HG02610 (cell line): ENCODE measurements around the gene RBM20.
"Not testable (repeated sequence)": the region's sequence is repeated elsewhere in the genome, so short reads cannot be mapped to it uniquely, and the experiment has no call there.

ENCODE experiments used
- ATAC-seq: cut with Tn5 transposase; IDR thresholded peaks from one replicate; pipeline ENCODE4 v1.9.1; 2021; ENCODE audit warnings: mild to moderate bottlenecking, moderate library complexity; ENCODE audit not compliant: unreplicated experiment

RBM20 gene

DNA sequence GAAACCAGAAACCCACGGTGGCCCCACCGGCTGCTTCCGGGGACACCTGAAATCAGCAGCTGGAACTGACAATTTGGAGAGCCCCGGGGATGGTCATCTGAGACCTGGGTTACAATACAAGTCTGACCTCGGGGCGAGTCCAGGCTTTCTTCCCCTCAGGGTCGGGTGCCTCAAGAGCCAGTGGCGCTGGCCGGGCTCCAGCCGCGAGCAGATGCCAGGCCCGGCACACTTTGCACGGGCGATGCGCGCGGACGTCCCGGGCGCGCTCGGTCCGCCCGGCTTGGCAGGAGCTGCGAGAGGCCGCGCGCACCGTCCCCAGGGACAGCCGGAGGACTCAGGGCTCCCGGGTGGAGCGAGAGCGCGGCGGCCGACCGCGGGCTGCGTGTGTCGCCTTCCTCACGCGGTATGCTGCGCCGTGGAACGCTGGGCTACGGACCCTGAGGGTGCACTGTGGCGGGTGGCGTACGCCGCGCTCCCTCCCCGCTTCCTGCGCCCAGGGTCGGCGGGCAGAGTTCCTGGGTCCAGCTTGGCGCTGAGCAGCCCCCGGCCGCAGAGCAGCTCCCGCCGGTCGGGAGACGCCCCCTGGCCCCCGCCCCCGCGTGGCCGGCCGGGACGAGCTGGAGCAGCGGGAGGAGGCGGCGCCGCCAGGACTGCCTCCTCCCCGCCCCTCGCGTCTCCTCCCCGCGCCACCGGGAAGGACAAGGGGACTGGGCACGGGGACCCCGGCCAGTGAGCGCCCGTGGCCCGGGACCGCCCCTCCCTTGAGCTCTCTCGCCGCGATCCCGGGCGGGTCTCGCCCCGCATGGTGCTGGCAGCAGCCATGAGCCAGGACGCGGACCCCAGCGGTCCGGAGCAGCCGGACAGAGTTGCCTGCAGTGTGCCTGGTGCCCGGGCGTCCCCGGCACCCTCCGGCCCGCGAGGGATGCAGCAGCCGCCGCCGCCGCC lies at the start of gene RBM20:
RBM20 (plus strand) TSS at position 684 of the 945 bp plus-strand sequence; CDS start at position 803, 119 bp downstream.
- ATAC-seq = no peak

DNA sequence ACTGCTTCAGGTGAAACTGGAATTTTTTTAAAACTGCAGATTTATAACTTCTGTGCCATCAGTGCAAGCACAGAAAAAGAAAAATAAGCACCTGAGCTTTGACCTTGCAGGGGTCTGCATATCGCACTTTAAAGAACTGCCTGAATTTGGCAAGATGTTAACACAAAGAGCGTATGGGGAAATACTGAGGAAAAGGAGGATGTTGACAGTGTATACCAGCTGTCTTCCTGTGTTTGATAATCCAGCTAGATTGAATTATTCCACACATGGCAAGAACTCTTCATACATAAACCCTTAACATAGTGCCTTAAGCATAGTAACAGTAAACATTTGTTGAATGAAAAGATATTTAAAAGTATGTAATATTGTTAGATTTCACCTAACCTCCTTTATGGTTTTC lies 46.7 kb upstream of the RBM20 start:
- ATAC-seq = no peak

DNA sequence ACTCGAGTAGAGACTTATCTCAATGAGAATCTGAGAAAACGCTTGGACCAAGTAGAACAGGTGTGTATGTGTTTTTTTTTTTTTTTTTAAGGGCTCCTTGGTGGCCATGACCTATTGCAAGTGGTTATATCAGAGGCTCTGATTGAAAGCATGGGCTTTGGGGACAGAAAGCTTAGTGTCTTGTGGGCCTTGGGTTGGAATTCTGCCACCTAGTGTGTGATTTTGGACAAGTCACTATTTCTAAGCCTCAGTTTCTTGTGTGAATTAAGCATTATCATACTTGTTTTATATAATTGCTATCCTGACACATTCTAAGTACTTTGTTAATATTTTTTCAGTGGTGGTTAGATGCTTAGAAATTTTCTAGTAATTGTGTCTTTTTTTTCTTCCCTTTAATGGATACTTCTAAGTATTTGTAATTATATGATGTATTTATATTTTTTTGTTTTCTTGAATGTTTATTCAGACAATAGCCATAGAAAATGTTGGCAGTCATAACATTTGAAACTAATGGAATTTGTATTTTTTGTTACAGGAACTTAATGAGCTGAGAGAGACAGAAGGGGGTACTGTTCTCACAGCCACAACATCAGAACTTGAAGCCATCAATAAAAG lies 43.5 kb upstream of the RBM20 start:
- ATAC-seq = peak; percentile 54

DNA sequence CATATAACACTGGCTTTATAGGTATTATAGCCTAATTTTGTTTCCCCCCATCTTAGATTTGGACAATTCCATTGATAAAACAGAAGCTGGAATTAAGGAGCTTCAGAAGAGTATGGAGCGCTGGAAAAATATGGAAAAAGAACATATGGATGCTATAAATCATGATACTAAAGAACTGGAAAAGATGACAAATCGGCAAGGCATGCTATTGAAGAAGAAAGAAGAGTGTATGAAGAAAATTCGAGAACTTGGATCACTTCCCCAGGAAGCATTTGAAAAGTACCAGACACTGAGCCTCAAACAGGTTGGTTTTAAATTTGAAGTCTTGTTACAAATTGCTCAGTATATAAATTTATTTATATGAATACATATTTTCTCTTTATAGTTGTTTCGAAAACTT lies 42.6 kb upstream of the RBM20 start:
- ATAC-seq = no peak

DNA sequence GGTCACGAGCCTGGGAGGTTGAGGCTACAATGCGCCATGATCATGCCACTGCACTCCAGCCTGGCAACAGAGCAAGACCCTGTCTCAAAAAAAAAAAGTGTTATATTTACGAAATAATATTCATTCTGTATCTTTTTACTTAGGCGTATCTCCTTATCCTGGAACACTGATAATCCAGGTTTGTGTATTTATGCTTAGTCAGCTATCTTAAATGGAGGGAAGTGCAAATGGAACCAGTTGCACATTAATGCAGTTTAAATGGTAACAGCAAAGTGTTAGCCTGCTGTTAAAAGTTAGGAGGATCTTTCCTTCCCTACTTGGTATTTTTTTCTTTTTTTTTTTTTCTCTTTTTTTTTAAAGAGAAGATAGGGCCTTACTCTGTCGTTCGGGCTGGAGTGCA lies 36.0 kb upstream of the RBM20 start:
- no peak for ATAC-seq

DNA sequence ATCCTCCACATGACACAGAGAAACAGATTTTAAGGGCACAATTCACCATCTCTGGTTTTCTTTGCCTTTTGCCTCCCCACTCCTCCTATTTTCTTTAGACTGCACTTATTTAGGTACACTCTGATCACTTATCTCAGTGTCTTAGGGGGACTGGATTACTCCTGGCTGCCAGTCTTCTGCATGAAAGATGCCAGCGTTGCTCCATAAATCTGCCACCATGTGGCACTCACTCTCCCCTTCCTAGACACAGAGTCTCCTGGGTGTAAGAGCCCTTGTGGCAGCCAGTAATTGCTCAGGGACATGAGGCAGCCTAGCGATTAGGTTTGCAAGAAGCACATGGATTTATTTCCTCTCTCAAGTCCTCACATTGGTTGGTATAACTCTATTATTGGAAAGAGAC lies 34.5 kb upstream of the RBM20 start:
- no peak for ATAC-seq

GRCh38 chr10:110610308-110610774 lies 33.8 kb upstream of the RBM20 start:
- ATAC-seq = no peak

DNA sequence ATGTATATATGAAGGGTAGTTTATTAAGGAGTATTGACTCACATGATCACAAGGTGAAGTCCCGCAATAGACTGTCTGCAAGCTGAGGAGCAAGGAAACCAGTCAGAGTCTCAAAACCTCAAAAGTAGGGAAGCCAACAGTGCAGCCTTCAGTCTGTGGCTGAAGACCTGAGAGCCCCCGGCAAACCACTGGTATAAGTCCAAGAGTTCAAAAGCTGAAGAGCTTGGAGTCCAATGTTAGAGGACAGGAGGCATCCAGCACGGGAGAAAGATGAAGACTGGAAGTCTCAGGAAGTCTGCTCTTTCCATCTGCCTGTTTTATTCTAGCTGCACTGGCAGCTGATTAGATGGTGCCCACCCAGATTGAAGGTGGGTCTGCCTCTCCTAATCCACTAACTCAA lies 33.4 kb upstream of the RBM20 start:
- ATAC-seq = not testable (repeated sequence)

DNA sequence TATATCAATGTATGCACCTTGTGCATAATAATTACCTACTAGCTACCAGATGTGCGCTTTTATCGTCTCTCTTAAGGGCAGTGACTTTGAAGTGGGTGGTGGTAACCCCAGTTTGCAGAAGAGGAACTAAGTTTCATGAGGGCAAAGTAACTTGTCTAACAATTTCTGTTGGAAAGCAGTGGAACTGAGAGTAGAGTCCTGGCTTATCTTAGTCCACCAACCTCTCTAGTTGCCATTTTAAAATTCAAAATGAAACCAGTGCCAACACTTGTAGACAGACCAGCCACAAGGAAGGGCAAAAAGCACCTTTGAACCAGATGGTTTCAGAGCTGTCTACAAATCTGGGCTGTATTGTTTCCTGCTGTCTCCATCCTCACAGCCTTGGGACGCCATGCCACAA lies 32.0 kb upstream of the RBM20 start:
- no peak for ATAC-seq

GRCh38 chr10:110612629-110613028 lies 31.5 kb upstream of the RBM20 start:
- ATAC-seq = no peak

DNA sequence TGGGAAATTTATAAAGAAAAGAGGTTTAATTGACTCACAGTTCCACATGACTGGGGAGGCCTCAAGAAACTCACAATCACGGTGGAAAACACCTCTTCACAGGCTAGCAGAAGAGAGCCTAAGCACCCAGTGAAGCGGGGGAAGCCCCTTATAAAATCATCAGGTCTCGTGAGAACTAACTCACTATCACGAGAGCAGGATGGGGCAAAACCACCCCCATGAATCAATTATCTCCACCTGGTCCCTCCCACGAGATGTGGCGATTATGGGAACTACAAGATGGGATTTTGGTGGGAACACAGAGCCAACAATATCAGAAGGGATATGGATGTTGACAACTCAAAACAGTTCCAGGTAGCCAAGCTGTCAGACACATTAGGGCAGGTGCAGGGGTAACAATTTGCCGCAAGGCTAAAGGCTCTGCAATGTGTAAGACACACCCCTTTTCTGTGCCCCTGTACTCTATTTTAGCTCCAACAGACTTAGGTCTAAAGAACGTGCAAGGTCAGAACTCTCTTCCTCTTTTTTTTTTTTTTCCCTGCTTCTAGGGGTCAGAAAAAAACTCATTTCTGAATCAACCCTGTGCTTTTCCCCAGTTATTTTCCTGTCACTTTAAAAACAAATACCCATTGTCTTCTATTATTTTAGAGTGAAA lies 30.7 kb upstream of the RBM20 start:
- peak; percentile 38 for ATAC-seq

GRCh38 chr10:110613996-110614495 lies 30.1 kb upstream of the RBM20 start:
- peak; percentile 61 for ATAC-seq

DNA sequence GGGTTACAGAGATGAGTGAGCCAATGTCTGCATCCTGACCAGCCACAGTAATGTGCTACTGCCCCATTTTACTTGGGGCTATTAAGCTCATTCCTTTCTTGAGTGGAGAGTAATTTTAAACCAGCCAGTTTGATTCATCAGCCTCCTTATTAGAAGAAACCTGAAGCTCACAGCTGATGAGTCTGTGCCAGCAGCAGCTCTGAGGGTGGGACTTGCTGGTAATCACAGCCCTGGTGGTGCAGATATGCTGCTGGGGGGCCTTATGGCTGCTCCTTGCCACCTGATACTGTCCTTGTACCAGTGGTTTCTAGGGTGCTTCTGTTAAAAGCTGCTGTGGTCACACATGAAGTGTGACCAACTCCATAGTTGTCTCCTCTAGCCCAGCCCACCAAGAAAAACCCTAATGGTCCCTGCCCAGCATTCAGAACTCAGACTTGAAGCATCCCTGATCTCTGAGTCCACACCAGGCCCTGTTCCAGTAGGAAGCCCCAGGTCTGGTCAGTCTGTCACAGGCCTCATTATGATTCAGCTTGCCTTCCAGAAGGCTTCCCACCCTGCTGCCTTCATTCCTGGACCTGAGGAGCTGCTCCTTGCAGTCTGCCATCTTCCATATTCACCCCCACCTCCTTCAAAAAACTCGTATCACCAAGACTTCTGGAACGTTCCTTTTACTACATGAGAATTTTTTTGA lies 28.9 kb upstream of the RBM20 start:
- no peak for ATAC-seq

GRCh38 chr10:110616493-110617033 lies 27.6 kb upstream of the RBM20 start:
- no peak for ATAC-seq

DNA sequence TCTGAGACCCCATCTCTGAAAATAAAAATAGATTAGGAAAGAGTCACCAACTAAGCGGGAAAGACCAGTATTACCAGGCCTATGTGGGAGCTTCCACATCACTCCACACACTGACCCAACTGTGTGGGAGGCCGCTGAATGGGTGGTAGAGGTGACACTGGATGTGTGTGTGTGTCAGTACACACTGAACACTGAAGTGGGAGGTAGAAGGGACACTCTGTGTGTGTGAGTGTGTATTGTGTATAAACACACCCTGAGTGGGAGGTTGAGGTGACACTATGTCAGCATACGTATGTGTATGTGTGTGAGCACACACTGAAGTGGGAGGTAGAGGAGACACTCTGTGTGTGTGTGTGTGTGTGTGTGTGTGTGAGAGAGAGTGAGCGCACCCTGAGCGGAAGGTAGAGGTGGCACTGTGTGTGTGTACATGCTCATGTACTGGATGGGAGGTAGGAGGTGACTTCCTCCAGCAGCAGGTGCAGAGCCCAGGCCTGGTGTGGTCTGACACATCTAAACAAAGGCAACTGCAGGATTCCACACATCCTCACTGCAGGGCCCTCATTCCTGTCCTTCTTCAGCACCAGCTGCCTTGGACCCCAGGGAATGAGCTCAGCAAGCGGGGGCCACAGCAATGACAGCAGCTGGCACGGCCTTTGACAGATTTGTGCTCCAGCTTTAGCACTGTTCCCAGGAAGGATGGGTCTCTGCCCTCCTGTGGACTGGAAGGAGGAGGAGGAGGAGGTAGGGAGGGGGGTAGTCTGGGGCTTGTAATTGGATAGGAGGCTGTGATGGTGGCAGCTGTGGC lies 26.5 kb upstream of the RBM20 start:
- ATAC-seq = no peak

DNA sequence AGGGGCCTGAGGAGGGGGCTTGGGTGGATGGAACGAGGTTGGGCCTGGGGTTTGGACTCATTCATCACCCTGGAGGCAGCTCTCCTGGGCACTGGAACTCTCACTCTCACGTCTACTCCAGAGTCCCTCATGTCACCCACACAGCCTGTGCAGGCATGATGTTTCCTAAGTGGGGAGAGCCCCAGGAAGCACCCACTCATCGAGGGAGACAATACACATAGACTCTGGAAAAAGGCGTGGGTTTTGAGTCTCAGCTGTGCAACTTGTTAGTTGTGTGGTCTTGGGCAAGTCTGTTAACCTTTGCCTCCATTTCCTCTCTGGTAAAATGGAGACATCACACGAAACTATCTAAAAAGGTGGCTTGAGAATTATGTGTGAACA lies 25.9 kb upstream of the RBM20 start:
- no peak for ATAC-seq

DNA sequence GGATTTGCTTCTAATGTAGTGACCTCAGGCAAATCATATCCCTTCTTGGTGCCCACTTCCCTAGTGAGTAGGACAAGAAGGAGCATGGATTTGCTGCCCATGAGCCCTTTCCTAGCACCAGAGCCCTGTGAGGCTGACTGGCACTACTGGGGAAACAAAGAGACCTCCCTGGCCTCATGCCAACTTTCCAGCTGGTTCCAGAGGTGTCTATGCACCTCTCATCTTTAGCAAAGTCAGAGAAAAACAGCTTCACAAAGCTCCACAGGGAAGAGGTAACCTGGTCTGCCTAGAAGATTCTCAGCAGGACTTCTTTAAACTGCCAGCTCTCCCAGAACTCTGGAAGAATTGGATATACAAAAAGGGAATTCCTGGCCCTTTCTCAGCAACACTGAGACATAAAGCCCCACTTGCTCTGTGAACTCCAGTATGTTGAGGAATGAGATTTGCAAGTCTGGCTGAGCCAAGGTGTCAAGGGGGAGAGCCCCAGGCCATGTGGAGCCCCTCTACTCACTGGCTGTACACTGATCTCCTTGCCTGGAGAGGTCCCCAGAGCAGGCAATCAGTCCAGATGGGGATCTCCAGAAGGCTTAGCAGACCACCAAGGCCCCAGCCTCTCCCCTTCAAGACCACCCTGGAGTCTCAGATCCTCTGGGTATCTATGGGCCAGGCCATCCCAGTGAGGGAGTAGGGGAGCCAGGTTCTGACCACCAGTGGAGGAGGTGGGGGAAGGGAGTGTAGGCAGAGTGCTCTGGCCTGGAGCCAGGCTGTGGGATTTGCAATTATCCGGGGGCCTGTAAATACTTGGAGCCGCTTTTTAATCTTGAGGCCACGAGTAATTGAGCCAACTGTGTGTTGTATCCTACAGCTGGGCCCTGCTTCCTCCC lies 24.4 kb upstream of the RBM20 start:
- no peak for ATAC-seq

GRCh38 chr10:110620398-110620719 lies 23.8 kb upstream of the RBM20 start:
- no peak for ATAC-seq

- not testable (repeated sequence) for ATAC-seq
These were observed 20.8 kb upstream of the RBM20 start for GRCh38 chr10:110623316-110623715.
